CD4-positive, alpha-beta T cell (primary cell): ENCODE data around the gene CLDN5. TPM values are rescaled to one million over a fixed set of nuclear protein-coding genes. Genes with fewer than 3 reads are reported as not detected.

Source experiments
- ATAC-seq: fragments of 200-7000 bp; cut with Tn5 transposase; one replicate; pipeline ENCODE4 v1.10.0; 2022; ENCODE audit warnings: mild to moderate bottlenecking; ENCODE audit not compliant: poor library complexity
- CTCF ChIA-PET: fragments of 350-600 bp; sonication (Branson Sonifier 250); formaldehyde crosslinking; loops from one replicate; lab custom pipeline; 2021; ENCODE audit warnings: antibody characterized with exemption, inconsistent platforms; lab: Charles Lee
- POLR2A ChIA-PET: fragments of 350-600 bp; sonication (Branson Sonifier 250); formaldehyde crosslinking; loops from one replicate; lab custom pipeline; 2021; ENCODE audit warnings: antibody characterized with exemption, inconsistent platforms; lab: Charles Lee
- DNase-seq, 14 experiments: peaks; one replicate each; pipeline ENCODE4 v3.0.0-alpha.2; 2013 to 2020; ENCODE audit warnings: mixed read lengths in 2 of 14
- H3K27ac ChIP-seq, 2 donors: one replicate each; pipeline versions ENCODE4 v1.5.1 to v1.7.0; 2013; ENCODE audit warnings: low read length in 2 of 2, low read depth in 1 of 2, mild to moderate bottlenecking in 1 of 2
- H3K27me3 ChIP-seq, 2 experiments: 1 replicate in 1 of 2; 2 replicates in 1 of 2; pipeline versions ENCODE4 v1.6.1 to v1.7.0; 2013; ENCODE audit warnings: low read length in 2 of 2, control low read depth in 1 of 2, mild to moderate bottlenecking in 1 of 2, moderate library complexity in 1 of 2; ENCODE audit not compliant: insufficient read depth in 2 of 2, control insufficient read depth in 1 of 2
- H3K36me3 ChIP-seq: one replicate; pipeline ENCODE4 v1.6.1; 2013; ENCODE audit warnings: low read length, control low read depth; ENCODE audit not compliant: insufficient read depth
- H3K4me1 ChIP-seq: one replicate; pipeline ENCODE4 v1.6.1; 2013; ENCODE audit warnings: low read length, control low read depth; ENCODE audit not compliant: insufficient read depth
- H3K4me3 ChIP-seq: one replicate; pipeline ENCODE4 v1.5.1; 2013; ENCODE audit warnings: mild to moderate bottlenecking, low read length, moderate library complexity
- H3K9me3 ChIP-seq, 2 experiments: 1 replicate in 1 of 2; 2 replicates in 1 of 2; pipeline versions ENCODE4 v1.6.1 to v1.7.0; 2013; ENCODE audit warnings: low read length in 2 of 2, mild to moderate bottlenecking in 2 of 2, control low read depth in 1 of 2, moderate library complexity in 1 of 2; ENCODE audit not compliant: control insufficient read depth in 1 of 2, insufficient read depth in 1 of 2
- H3K27ac Mint-ChIP-seq: one replicate; pipeline ENCODE4 v1.8.0; 2020; ENCODE audit warnings: mixed read lengths
- H3K27me3 Mint-ChIP-seq: one replicate; pipeline ENCODE4 v1.8.0; 2021; ENCODE audit warnings: mixed read lengths
- H3K36me3 Mint-ChIP-seq: one replicate; pipeline ENCODE4 v1.8.0; 2021; ENCODE audit warnings: low read depth, mixed read lengths
- H3K4me1 Mint-ChIP-seq: one replicate; pipeline ENCODE4 v1.8.0; 2021; ENCODE audit warnings: low read depth, mixed read lengths
- H3K4me3 Mint-ChIP-seq: one replicate; pipeline ENCODE4 v1.8.0; 2020; ENCODE audit warnings: mild to moderate bottlenecking, mixed read lengths
- H3K9me3 Mint-ChIP-seq: one replicate; pipeline ENCODE4 v1.8.0; 2020; ENCODE audit warnings: mixed read lengths
- intact Hi-C, 2 experiments: fragments of 100-400 bp; cut with DNase I in 1 of 2; cut with micrococcal nuclease in 1 of 2; formaldehyde crosslinking; loops; one replicate each; pipeline versions ENCODE4 v1.15.1 to v1.9.0; 2023 to 2025; cut with DNase I, micrococcal nuclease
- total RNA-seq, 174 experiments: library from RNA in 2 of 174; stranded (reverse) in 2 of 174; gene quantifications; one replicate each; pipeline ENCODE4 v1.2.3 and lab custom pipeline; 2021 to 2026
- TF ChIP-seq, protein P1 (sequence below): fragments of 200-600 bp; IDR thresholded peaks from one replicate; pipeline ENCODE4 v1.8.0; 2022; ENCODE audit warnings: antibody characterized with exemption, mild to moderate bottlenecking

Gene CLDN5
- total RNA-seq, 2 experiments from 2014 or later = not detected

DNA sequence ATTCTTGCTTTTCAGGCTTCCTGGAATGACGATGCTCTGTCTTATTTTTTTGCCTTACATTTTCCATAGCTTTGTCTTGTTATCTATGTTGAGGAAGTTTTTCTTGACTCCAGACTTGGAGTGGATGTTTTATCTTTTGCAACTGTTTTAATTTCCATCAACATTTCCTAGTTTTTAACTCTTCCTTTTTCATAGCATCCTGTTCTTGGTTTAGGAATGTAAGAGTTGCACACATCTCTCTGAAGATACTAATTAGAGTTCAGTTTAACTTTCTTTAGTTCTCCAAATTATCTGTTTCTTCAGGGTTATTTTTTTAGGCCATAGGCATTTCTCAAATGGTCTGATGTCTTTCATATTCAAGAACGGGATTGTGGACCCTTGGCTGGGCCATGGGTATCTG lies 10.4 kb downstream of the CLDN5 start:
- ChIA-PET CTCF (no interaction called here), POLR2A (no interaction called here)
- Mint-ChIP-seq H3K27ac (no peak overlapping the region), H3K4me1 (peaks cover 4% of the 10 kb centered on the region), H3K36me3 (no peaks in the 10 kb centered on the region), H3K9me3 (peaks cover 4% of the 10 kb centered on the region), H3K4me3 (no peak overlapping the region), H3K27me3 (no peaks in the 10 kb centered on the region)
- TF ChIP-seq, protein P1, sequence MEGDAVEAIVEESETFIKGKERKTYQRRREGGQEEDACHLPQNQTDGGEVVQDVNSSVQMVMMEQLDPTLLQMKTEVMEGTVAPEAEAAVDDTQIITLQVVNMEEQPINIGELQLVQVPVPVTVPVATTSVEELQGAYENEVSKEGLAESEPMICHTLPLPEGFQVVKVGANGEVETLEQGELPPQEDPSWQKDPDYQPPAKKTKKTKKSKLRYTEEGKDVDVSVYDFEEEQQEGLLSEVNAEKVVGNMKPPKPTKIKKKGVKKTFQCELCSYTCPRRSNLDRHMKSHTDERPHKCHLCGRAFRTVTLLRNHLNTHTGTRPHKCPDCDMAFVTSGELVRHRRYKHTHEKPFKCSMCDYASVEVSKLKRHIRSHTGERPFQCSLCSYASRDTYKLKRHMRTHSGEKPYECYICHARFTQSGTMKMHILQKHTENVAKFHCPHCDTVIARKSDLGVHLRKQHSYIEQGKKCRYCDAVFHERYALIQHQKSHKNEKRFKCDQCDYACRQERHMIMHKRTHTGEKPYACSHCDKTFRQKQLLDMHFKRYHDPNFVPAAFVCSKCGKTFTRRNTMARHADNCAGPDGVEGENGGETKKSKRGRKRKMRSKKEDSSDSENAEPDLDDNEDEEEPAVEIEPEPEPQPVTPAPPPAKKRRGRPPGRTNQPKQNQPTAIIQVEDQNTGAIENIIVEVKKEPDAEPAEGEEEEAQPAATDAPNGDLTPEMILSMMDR = no peak
- H3K9me3 ChIP-seq = peaks cover 5 to 7% of the 10 kb centered on the region in 2 experiments
- intact Hi-C loops = no loop called here
- no peak overlapping the region for H3K27ac ChIP-seq
- no peak for DNase-seq
- no peaks in the 10 kb centered on the region for H3K36me3 ChIP-seq
- H3K27me3 ChIP-seq = no peaks in the 10 kb centered on the region
- H3K4me1 ChIP-seq = no peaks in the 10 kb centered on the region
- no peak overlapping the region for H3K4me3 ChIP-seq
- ATAC-seq = no peak

- DNase-seq (no peak), ATAC-seq (no peak)
- H3K36me3 ChIP-seq = no peaks in the 10 kb centered on the region
- Mint-ChIP-seq H3K4me3 (no peak overlapping the region), H3K4me1 (peaks cover 7% of the 10 kb centered on the region), H3K27me3 (no peaks in the 10 kb centered on the region), H3K9me3 (peaks cover 4% of the 10 kb centered on the region), H3K36me3 (no peaks in the 10 kb centered on the region), H3K27ac (no peak overlapping the region)
- H3K27ac ChIP-seq = no peak overlapping the region
- peaks cover 5 to 7% of the 10 kb centered on the region in 2 experiments for H3K9me3 ChIP-seq
- H3K4me1 ChIP-seq = peaks cover 1% of the 10 kb centered on the region
- ChIA-PET CTCF (no interaction called here), POLR2A (no interaction called here)
- H3K4me3 ChIP-seq = no peak overlapping the region
- TF ChIP-seq, protein P1 = no peak
- no peaks in the 10 kb centered on the region for H3K27me3 ChIP-seq
- intact Hi-C loops = no loop called here
Measured at GRCh38 chr22:19510919-19511341, 13.3 kb downstream of the CLDN5 start.

- no peak overlapping the region for H3K27ac Mint-ChIP-seq
- no peaks in the 10 kb centered on the region for H3K27me3 Mint-ChIP-seq
- Histone ChIP-seq H3K27me3 (no peaks in the 10 kb centered on the region), H3K9me3 (peaks cover 5 to 7% of the 10 kb centered on the region in 2 experiments), H3K27ac (no peak overlapping the region), H3K4me1 (peaks cover 11% of the 10 kb centered on the region), H3K36me3 (no peaks in the 10 kb centered on the region), H3K4me3 (no peak overlapping the region)
- H3K4me3 Mint-ChIP-seq = no peak overlapping the region
- intact Hi-C loops = no loop called here
- TF ChIP-seq, protein P1 = no peak
- H3K4me1 Mint-ChIP-seq = peaks cover 16% of the 10 kb centered on the region
- no peak for DNase-seq
- no peak for ATAC-seq
- H3K9me3 Mint-ChIP-seq = peaks cover 4% of the 10 kb centered on the region
- no peaks in the 10 kb centered on the region for H3K36me3 Mint-ChIP-seq
- POLR2A ChIA-PET = no interaction called here
- CTCF ChIA-PET = no interaction called here
Measured at GRCh38 chr22:19509923-19510322, 14.3 kb downstream of the CLDN5 start.
